ENCODE data around the gene NLGN4X.

GRCh38 chrX:5852941-5853340 is 375.7 kb downstream of the NLGN4X start:
- TF ChIP-seq CTCF (IDR thresholded peaks at IDR 0.05) (no peak), POLR2A (IDR thresholded peaks at IDR 0.05) (no peak)

Data from body of pancreas (tissue), 4 donors.